ENCODE results near the gene ALDH3B1. TPM values are rescaled to one million over a fixed set of nuclear protein-coding genes. Genes with fewer than 3 reads are reported as not detected.

ALDH3B1 gene
- total and polyA plus RNA-seq, 4 donors: 1.6 to 7.1 (median 3.4) TPM

DNA sequence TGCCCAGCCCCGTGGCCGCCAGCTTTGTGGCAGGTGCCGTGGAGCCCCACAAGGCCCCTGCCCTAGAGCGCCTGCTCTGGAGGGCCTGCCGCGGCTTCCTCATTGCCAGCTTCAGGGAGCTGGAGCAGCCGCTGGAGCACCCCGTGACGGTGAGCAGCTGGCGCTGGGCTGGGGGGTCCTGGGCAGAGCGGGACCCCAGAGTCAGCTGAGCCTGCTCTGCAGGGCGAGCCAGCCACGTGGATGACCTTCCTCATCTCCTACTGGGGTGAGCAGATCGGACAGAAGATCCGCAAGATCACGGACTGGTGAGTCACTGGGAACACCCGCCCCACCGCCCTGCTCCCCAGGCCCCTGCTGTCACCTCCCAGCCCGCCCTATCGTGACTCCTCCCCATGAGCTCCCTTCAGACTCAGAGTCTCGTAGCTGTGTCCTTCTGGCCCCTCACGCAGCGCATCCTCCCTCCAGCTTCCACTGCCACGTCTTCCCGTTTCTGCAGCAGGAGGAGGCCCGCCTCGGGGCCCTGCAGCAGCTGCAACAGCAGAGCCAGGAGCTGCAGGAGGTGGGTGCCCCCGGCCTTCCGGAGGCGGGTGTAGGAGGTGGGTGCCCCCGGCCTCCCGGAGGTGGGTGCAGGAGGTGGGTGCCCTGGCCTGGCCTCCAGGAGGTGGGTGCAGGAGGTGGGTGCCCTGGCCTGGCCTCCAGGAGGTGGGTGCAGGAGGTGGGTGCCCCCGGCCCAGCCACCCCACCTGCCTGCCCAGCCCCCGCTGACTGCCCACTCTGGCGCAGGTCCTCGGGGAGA is 33.4 kb downstream of the ALDH3B1 start (continued):
- TF ChIP-seq, protein P1, sequence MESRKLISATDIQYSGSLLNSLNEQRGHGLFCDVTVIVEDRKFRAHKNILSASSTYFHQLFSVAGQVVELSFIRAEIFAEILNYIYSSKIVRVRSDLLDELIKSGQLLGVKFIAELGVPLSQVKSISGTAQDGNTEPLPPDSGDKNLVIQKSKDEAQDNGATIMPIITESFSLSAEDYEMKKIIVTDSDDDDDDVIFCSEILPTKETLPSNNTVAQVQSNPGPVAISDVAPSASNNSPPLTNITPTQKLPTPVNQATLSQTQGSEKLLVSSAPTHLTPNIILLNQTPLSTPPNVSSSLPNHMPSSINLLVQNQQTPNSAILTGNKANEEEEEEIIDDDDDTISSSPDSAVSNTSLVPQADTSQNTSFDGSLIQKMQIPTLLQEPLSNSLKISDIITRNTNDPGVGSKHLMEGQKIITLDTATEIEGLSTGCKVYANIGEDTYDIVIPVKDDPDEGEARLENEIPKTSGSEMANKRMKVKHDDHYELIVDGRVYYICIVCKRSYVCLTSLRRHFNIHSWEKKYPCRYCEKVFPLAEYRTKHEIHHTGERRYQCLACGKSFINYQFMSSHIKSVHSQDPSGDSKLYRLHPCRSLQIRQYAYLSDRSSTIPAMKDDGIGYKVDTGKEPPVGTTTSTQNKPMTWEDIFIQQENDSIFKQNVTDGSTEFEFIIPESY (IDR thresholded peaks at IDR 0.05): no peak
- no peak for TF ChIP-seq TAF1 (conservative IDR thresholded peaks at IDR 0.05)
- TF ChIP-seq EGR1 (IDR thresholded peaks at IDR 0.05; ENCODE audit: low read depth in 2 of 2): no peak
- TF ChIP-seq YY1 (IDR thresholded peaks at IDR 0.05): no peak
- no peak for TF ChIP-seq HNF4G (IDR thresholded peaks at IDR 0.05)
- TF ChIP-seq FOXA1 (IDR thresholded peaks at IDR 0.05): no peak
- no peak for TF ChIP-seq JUND (IDR thresholded peaks at IDR 0.05)

DNA sequence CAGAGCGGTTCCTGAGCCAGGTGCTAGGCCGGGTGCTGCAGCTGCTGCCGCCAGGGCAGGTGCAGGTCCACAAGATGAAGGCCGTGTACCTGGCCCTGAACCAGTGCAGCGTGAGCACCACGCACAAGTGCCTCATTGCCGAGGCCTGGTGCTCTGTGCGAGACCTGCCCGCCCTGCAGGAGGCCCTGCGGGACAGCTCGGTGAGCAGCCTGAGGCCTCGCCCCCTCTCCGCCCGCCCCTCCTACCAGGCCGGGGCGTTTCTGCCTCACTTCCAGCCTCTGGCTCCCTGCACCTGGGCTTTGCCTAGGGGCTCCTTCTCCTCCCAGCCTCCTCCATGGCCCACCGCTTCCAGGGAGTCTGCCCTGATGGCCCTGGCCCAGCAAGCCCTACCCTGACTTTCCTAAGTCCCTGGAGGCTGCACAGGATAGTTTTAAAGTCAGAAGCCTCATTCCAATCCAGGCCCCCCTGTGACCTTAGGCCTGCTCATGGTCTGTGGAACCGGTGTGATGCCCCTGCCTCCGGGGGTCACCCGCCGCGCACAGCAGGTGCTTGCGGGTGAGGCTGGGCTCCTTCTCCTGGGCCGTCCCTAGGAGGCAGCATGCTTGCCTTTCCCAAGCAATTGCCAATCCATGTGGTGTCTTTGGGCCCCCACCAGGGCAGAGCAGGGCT is 34.2 kb downstream of the ALDH3B1 start:
- Histone ChIP-seq H3K36me3 (ENCODE audit: control insufficient read depth in 4 of 4, insufficient read depth in 3 of 4, low read depth in 1 of 4, low read length in 3 of 4) (peaks cover 0 to 35% (median 8%) of the 10 kb centered on the region in 4 donors), H3K4me1 (ENCODE audit: control insufficient read depth in 4 of 4, insufficient read depth in 4 of 4, low read length in 3 of 4) (peaks cover 4 to 14% (median 7%) of the 10 kb centered on the region in 4 donors), H3K9ac (ENCODE audit: low read depth in 1 of 2, low read length in 2 of 2) (no peak overlapping the region), H3K27me3 (ENCODE audit: control insufficient read depth in 4 of 4, insufficient read depth in 4 of 4, low read length in 3 of 4) (no peaks in the 10 kb centered on the region), H3K9me3 (ENCODE audit: control insufficient read depth in 4 of 4, low read length in 3 of 4) (no peaks in the 10 kb centered on the region), H3K27ac (ENCODE audit: low read depth in 1 of 2, low read length in 2 of 2) (no peak overlapping the region), H3K4me3 (ENCODE audit: low read depth in 1 of 3, low read length in 3 of 3) (no peak overlapping the region)
- DNase-seq (ENCODE audit: low spot score): no peak
- TF ChIP-seq HNF4G (IDR thresholded peaks at IDR 0.05) (no peak), HNF4A (conservative IDR thresholded peaks at IDR 0.05) (no peak), FOXA1 (IDR thresholded peaks at IDR 0.05) (no peak), RAD21 (IDR thresholded peaks at IDR 0.05) (no peak), SP1 (IDR thresholded peaks at IDR 0.05) (no peak), FOXA2 (IDR thresholded peaks at IDR 0.05) (no peak), NR2F2 (IDR thresholded peaks at IDR 0.05) (no peak), TAF1 (conservative IDR thresholded peaks at IDR 0.05) (no peak), RXRA (IDR thresholded peaks at IDR 0.05) (no peak)
- TF ChIP-seq, protein P2, sequence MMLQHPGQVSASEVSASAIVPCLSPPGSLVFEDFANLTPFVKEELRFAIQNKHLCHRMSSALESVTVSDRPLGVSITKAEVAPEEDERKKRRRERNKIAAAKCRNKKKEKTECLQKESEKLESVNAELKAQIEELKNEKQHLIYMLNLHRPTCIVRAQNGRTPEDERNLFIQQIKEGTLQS (IDR thresholded peaks at IDR 0.05): no peak
- TF ChIP-seq, protein P3, sequence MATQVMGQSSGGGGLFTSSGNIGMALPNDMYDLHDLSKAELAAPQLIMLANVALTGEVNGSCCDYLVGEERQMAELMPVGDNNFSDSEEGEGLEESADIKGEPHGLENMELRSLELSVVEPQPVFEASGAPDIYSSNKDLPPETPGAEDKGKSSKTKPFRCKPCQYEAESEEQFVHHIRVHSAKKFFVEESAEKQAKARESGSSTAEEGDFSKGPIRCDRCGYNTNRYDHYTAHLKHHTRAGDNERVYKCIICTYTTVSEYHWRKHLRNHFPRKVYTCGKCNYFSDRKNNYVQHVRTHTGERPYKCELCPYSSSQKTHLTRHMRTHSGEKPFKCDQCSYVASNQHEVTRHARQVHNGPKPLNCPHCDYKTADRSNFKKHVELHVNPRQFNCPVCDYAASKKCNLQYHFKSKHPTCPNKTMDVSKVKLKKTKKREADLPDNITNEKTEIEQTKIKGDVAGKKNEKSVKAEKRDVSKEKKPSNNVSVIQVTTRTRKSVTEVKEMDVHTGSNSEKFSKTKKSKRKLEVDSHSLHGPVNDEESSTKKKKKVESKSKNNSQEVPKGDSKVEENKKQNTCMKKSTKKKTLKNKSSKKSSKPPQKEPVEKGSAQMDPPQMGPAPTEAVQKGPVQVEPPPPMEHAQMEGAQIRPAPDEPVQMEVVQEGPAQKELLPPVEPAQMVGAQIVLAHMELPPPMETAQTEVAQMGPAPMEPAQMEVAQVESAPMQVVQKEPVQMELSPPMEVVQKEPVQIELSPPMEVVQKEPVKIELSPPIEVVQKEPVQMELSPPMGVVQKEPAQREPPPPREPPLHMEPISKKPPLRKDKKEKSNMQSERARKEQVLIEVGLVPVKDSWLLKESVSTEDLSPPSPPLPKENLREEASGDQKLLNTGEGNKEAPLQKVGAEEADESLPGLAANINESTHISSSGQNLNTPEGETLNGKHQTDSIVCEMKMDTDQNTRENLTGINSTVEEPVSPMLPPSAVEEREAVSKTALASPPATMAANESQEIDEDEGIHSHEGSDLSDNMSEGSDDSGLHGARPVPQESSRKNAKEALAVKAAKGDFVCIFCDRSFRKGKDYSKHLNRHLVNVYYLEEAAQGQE (IDR thresholded peaks at IDR 0.05): no peak
- TF ChIP-seq, protein P4, sequence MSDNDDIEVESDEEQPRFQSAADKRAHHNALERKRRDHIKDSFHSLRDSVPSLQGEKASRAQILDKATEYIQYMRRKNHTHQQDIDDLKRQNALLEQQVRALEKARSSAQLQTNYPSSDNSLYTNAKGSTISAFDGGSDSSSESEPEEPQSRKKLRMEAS (IDR thresholded peaks at IDR 0.05): no peak
- 90% methylated on average over 24 of the region's 24 CpGs for WGBS
